A673 (cell line): ENCODE measurements around the gene LCN1.

Experiments used
- CTCF ChIP-seq: fragments of 300-800, 200-600 bp; sonication (generic); conservative IDR thresholded peaks from 2 replicates; pipeline ENCODE4 v1.5.1; 2017; ENCODE audit warnings: low read depth, mild to moderate bottlenecking, antibody characterized with exemption, low read length, moderate library complexity, mixed read lengths
- EZH2 ChIP-seq: fragments of 200-600 bp; sonication (generic); IDR thresholded peaks from 2 replicates; pipeline ENCODE4 v1.6.1; 2017; ENCODE audit warnings: borderline replicate concordance, low read depth, mild to moderate bottlenecking, mixed read lengths, antibody characterized with exemption, low read length; ENCODE audit not compliant: poor library complexity, severe bottlenecking

GRCh38 chr9:135480940-135481310 lies 40.3 kb upstream of the LCN1 start:
- TF ChIP-seq CTCF (no peak), EZH2 (no peak)
